IPS-15b (cell line): ENCODE measurements around the gene NDUFB10.

ENCODE experiments used
- H3K27me3 ChIP-seq: one replicate; pipeline ENCODE4 v1.6.1; 2013; ENCODE audit warnings: low read length; ENCODE audit not compliant: control insufficient read depth, insufficient read depth
- H3K36me3 ChIP-seq: one replicate; pipeline ENCODE4 v1.6.1; 2013; ENCODE audit warnings: low read length; ENCODE audit not compliant: control insufficient read depth, insufficient read depth
- H3K4me1 ChIP-seq: one replicate; pipeline ENCODE4 v1.6.1; 2013; ENCODE audit warnings: mild to moderate bottlenecking, low read length; ENCODE audit not compliant: control insufficient read depth, insufficient read depth
- H3K4me3 ChIP-seq: one replicate; pipeline ENCODE4 v1.5.1; 2013; ENCODE audit warnings: low read depth, low read length
- H3K9ac ChIP-seq: one replicate; pipeline ENCODE4 v1.6.1; 2013; ENCODE audit warnings: low read depth, mild to moderate bottlenecking, low read length
- H3K9me3 ChIP-seq: one replicate; pipeline ENCODE4 v1.6.1; 2013; ENCODE audit warnings: mild to moderate bottlenecking, low read length; ENCODE audit not compliant: control insufficient read depth, insufficient read depth

Gene NDUFB10

DNA sequence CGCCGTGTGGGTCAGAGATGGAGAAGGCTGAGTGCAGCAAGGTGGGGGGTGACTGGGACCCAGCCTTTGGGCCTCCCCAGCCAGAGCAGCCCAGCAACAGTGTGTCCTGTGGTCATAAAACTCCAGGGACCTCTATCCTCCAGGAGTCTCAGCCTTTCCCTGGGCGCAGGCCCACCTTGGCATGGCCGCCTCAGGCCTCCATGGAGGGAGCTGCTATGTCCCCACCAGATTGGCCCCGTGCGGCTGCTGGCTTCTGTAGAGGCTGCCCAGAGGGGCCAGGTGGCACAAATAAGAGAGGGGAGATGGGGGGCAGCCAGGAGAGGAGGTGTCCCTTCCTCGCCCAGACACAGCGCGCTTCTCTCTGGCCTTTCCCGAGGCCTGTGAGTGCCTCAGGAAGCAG is 27.9 kb downstream of the NDUFB10 start:
- H3K36me3 ChIP-seq, result peaks cover 16% of the 10 kb centered on the region
- H3K4me1 ChIP-seq, result peaks cover 6% of the 10 kb centered on the region

GRCh38 chr16:1989209-1990100 is 30.1 kb downstream of the NDUFB10 start, which contains the start of gene SYNGR3:
TSS of gene SYNGR3 (plus strand) at chr16:1989970. CDS start at chr16:1990103, 133 bp downstream.
- Histone ChIP-seq H3K4me3 (peak within 1 kb of the TSS; percentile 75), H3K27me3 (peaks cover 24% of the 10 kb centered on the region), H3K9me3 (no peaks in the 10 kb centered on the region), H3K9ac (peak within 1 kb of the TSS; percentile 60), H3K4me1 (peaks cover 2% of the 10 kb centered on the region), H3K36me3 (peaks cover 16% of the 10 kb centered on the region)

More for the DNA sequence above, 27.9 kb downstream of the NDUFB10 start:
- Histone ChIP-seq H3K27me3 (peaks cover 35% of the 10 kb centered on the region), H3K4me3 (no peak overlapping the region), H3K9me3 (no peaks in the 10 kb centered on the region), H3K9ac (no peak overlapping the region)

- Histone ChIP-seq H3K27me3 (peaks cover 24% of the 10 kb centered on the region), H3K9ac (no peak overlapping the region), H3K4me1 (peaks cover under 1% of the 10 kb centered on the region), H3K36me3 (peaks cover 16% of the 10 kb centered on the region), H3K4me3 (peak overlapping the region; percentile 32), H3K9me3 (no peaks in the 10 kb centered on the region)
Observed at GRCh38 chr16:1990101-1990350, 30.7 kb downstream of the NDUFB10 start.

DNA sequence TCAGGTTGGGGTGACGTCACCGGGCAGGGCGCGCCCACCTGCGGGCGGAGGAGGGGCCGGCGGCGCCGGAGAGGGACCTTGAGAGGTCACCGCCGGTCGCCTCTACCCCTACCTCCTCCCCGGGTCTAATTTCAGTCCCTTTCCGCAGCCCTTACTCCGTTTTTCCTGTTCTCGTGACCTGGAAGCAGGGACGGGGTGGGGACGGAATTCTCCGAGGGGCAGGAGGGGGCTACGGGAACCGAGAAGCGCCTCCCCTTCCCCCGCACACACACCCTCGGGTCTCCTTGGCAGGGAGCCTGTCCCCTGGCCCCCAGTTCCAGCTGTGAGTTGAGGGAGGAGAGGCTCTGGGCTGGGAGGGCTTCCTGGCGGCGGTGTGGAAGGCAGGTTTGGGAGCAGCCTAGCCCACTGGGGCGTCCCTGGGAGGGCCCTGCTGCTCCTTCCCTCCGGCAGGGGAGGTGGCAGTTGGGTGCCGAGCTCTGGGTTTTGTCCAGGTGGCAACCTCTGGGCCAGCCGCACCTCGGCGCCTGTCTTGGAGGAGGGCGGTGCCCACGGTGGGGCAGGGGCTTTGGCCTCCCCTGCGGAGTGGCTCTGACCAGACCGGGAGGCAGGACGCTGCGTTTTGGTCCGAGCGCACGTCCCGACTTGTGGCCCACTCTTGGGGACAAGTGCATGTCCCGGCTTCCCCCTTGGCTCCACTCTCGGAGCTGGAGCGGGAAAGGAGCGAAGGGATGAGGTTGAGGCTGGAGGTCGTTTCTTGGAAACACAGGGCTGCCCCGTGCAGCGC is 31.2 kb downstream of the NDUFB10 start:
- Histone ChIP-seq H3K9me3 (no peaks in the 10 kb centered on the region), H3K36me3 (peaks cover 12% of the 10 kb centered on the region), H3K4me3 (peak overlapping the region; percentile 73), H3K9ac (peak overlapping the region; percentile 60), H3K4me1 (no peaks in the 10 kb centered on the region), H3K27me3 (peaks cover 24% of the 10 kb centered on the region)

- no peaks in the 10 kb centered on the region for H3K9me3 ChIP-seq
- H3K27me3 ChIP-seq, result peaks cover 24% of the 10 kb centered on the region
- no peak overlapping the region for H3K9ac ChIP-seq
- no peaks in the 10 kb centered on the region for H3K4me1 ChIP-seq
- peak overlapping the region; percentile 73 for H3K4me3 ChIP-seq
- H3K36me3 ChIP-seq, result peaks cover 6% of the 10 kb centered on the region
Observed at GRCh38 chr16:1991135-1991551, 31.8 kb downstream of the NDUFB10 start.

DNA sequence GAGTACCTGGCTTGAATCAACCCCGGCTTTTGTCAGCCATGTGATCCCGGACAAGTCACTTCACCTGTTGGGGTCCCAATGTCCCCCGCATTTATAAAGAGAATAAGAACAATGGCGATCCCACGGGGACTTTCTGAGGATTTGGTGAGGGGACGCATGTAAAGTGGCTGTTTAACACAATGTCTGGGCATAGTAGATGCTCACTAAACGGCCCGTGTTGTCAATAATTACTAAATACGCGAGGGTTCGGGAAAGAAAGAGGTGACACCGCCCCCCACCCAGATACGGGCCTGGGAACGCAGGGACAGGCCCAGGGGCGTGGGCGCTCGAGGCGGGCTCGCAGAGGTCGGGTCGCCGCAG is 32.2 kb downstream of the NDUFB10 start:
- Histone ChIP-seq H3K36me3 (peaks cover 4% of the 10 kb centered on the region), H3K9me3 (no peaks in the 10 kb centered on the region), H3K4me1 (no peaks in the 10 kb centered on the region), H3K27me3 (peaks cover 24% of the 10 kb centered on the region), H3K4me3 (peak overlapping the region; percentile 73), H3K9ac (no peak overlapping the region)

GRCh38 chr16:1991948-1992703 is 32.8 kb downstream of the NDUFB10 start:
- no peaks in the 10 kb centered on the region for H3K9me3 ChIP-seq

DNA sequence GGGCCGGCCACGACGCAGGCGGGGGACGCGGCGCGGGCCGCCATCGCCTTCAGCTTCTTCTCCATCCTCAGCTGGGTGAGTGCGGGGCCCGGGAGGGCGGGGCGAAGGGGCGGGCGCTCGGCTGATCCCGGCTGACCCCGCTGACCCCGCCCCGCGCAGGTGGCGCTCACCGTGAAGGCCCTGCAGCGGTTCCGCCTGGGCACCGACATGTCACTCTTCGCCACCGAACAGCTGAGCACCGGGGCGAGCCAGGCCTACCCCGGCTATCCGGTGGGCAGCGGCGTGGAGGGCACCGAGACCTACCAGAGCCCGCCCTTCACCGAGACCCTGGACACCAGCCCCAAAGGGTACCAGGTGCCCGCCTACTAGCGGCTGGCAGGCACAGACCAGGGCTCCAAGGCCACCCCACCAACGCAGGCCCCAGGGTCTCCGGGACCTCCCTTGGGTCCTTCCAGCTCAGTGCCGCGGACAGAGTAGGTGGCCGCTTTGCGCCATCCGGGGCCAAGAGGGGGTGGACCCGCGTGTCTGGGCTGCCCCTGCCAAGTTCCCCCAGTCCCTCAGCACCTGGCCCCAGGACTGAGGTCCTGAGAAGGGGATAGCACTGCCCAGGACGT is 33.5 kb downstream of the NDUFB10 start:
- H3K4me1 ChIP-seq, result no peaks in the 10 kb centered on the region
- H3K4me3 ChIP-seq, result peak overlapping the region; percentile 32
- H3K27me3 ChIP-seq, result peaks cover 24% of the 10 kb centered on the region
- no peaks in the 10 kb centered on the region for H3K9me3 ChIP-seq
- peaks cover 7% of the 10 kb centered on the region for H3K36me3 ChIP-seq
- H3K9ac ChIP-seq, result no peak overlapping the region

More at GRCh38 chr16:1991948-1992703, 32.8 kb downstream of the NDUFB10 start:
- H3K9ac ChIP-seq, result no peak overlapping the region
- H3K36me3 ChIP-seq, result peaks cover 4% of the 10 kb centered on the region
- peaks cover 24% of the 10 kb centered on the region for H3K27me3 ChIP-seq
- peak overlapping the region; percentile 73 for H3K4me3 ChIP-seq
- no peaks in the 10 kb centered on the region for H3K4me1 ChIP-seq

GRCh38 chr16:1993731-1994131 is 34.4 kb downstream of the NDUFB10 start:
- Histone ChIP-seq H3K36me3 (peaks cover 14% of the 10 kb centered on the region), H3K9me3 (no peaks in the 10 kb centered on the region), H3K27me3 (peaks cover 17% of the 10 kb centered on the region), H3K4me1 (no peaks in the 10 kb centered on the region), H3K4me3 (no peak overlapping the region), H3K9ac (no peak overlapping the region)

DNA sequence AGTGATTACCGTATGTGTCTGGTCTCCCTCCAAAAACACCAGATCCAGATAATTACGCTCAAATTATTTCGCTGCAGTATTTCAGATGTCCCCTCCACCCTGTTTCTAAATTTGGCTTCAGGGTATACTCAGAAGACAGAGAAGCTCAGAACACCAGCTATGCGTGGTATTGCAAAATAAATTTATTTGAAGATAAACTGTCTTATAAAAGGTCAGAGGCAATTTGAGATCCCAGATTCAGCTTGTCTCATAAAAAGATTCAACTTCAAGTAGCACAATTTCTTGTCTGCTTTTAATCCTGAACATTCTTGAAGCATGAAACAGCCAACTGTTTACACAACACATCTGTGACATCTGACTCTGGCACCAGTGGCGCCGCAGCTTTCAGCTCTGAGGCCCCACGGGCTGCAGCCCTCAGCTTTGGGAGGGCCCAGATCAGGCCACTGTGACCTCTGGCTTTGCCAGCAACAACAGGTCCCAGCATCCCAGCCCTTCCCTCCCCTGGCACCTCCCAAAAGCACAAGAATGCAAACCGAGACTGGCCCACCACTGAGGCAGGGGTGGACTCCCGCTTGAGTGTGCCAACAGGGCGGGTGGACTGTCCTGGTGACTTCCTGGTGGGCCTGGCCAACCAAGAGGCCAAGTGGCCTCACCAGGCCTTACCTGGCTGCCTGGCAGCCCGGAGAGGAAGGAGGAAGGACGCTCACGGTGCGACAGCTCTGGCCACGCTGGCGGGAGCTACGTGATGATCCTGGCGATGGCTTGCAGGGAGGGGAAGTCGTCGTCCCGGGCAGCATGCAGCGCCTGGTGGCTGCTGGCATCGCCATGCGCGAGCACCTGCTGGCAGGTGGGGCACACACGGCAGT is 38.4 kb downstream of the NDUFB10 start:
- no peaks in the 10 kb centered on the region for H3K9me3 ChIP-seq
- no peak overlapping the region for H3K4me3 ChIP-seq
- peaks cover 49% of the 10 kb centered on the region for H3K36me3 ChIP-seq
- no peak overlapping the region for H3K9ac ChIP-seq
- H3K4me1 ChIP-seq, result no peaks in the 10 kb centered on the region
- no peaks in the 10 kb centered on the region for H3K27me3 ChIP-seq
